ENCODE data around the gene NUP153.

Gene NUP153

GRCh38 chr6:17628873-17629272 lies 77.9 kb downstream of the NUP153 start:
- Histone ChIP-seq H3K27me3 (ENCODE audit: insufficient read depth, low read depth, severe bottlenecking) (no peaks in the 10 kb centered on the region), H3K9me3 (ENCODE audit: severe bottlenecking) (no peaks in the 10 kb centered on the region), H3K4me3 (ENCODE audit: low read depth, low read length) (no peak overlapping the region), H3K27ac (no peak overlapping the region), H3K36me3 (peaks cover 98% of the 10 kb centered on the region)
- DNase-seq, result no peak
- TF ChIP-seq, protein P1, sequence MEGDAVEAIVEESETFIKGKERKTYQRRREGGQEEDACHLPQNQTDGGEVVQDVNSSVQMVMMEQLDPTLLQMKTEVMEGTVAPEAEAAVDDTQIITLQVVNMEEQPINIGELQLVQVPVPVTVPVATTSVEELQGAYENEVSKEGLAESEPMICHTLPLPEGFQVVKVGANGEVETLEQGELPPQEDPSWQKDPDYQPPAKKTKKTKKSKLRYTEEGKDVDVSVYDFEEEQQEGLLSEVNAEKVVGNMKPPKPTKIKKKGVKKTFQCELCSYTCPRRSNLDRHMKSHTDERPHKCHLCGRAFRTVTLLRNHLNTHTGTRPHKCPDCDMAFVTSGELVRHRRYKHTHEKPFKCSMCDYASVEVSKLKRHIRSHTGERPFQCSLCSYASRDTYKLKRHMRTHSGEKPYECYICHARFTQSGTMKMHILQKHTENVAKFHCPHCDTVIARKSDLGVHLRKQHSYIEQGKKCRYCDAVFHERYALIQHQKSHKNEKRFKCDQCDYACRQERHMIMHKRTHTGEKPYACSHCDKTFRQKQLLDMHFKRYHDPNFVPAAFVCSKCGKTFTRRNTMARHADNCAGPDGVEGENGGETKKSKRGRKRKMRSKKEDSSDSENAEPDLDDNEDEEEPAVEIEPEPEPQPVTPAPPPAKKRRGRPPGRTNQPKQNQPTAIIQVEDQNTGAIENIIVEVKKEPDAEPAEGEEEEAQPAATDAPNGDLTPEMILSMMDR (IDR thresholded peaks at IDR 0.05; ENCODE audit: low read depth, low read length), result no peak

DNA sequence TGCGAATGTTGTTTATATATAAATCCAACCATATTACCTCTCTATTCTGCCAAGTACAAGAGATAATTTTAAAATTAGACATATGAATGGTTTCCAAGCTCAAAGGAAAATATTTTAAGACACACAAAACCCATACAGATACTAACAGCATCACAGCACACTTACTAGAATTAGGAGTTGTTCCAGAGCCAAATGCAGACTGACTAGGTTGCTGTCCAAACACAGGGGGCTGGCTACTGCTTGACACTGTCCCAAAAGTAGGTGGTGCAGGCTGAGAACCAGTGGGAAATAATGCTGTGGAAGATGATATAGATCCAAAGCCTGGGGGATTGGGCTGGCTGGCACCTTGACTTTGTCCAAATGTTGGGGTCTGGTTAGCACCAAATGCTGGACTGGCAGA lies 82.3 kb downstream of the NUP153 start:
- no peaks in the 10 kb centered on the region for H3K27me3 ChIP-seq (ENCODE audit: insufficient read depth, low read depth, severe bottlenecking)
- no peak for DNase-seq
- H3K9me3 ChIP-seq (ENCODE audit: severe bottlenecking), result no peaks in the 10 kb centered on the region
- H3K36me3 ChIP-seq, result peaks cover 93% of the 10 kb centered on the region
- no peak overlapping the region for H3K4me3 ChIP-seq (ENCODE audit: low read depth, low read length)
- TF ChIP-seq, protein P1 (IDR thresholded peaks at IDR 0.05; ENCODE audit: low read depth, low read length), result no peak
- no peak overlapping the region for H3K27ac ChIP-seq

DNA sequence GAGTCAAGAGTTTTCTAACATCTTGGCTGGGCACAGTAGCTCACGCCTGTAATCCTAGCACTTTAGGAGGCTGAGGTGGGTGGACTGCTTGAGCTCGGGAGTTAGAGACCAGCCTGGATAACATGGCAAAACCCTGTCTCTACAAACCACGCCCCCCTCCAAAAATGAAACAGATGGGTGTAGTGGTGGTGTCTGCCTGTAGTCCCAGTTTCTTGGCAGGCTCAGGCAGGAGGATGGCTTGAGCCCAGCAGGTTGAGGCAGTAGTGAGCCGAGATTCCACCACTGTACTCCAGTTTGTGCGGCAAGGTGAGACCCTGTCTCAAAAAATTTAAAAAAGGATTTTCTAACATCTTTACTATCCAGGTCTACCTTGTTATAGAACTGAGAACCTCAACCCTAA lies 84.6 kb downstream of the NUP153 start:
- DNase-seq, result no peak
- Histone ChIP-seq H3K27ac (no peak overlapping the region), H3K36me3 (peaks cover 89% of the 10 kb centered on the region), H3K9me3 (ENCODE audit: severe bottlenecking) (no peaks in the 10 kb centered on the region), H3K4me3 (ENCODE audit: low read depth, low read length) (no peak overlapping the region), H3K27me3 (ENCODE audit: insufficient read depth, low read depth, severe bottlenecking) (no peaks in the 10 kb centered on the region)
- TF ChIP-seq, protein P1 (IDR thresholded peaks at IDR 0.05; ENCODE audit: low read depth, low read length), result no peak

DNA sequence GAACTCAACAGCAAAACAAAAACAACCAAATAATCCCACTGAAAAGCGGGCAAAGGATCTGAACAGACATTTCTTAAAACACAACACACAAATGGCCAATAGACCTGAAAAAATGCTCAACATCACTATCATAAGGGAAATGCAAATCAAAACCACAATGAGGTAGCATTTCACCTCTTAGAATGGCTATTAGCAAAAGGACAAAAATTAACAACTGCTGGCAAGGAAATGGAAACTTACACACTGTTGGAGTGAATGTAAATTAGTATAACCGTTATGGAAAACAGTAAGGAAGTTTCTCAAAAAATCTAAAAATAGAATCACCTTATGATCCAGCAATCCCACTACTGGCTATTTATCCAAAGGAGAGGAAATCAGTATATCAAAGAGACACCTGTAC lies 85.7 kb downstream of the NUP153 start:
- Histone ChIP-seq H3K9me3 (ENCODE audit: severe bottlenecking) (no peaks in the 10 kb centered on the region), H3K27ac (no peak overlapping the region), H3K4me3 (ENCODE audit: low read depth, low read length) (no peak overlapping the region), H3K36me3 (peaks cover 88% of the 10 kb centered on the region), H3K27me3 (ENCODE audit: insufficient read depth, low read depth, severe bottlenecking) (no peaks in the 10 kb centered on the region)
- TF ChIP-seq, protein P1 (IDR thresholded peaks at IDR 0.05; ENCODE audit: low read depth, low read length), result no peak
- DNase-seq, result no peak

DNA sequence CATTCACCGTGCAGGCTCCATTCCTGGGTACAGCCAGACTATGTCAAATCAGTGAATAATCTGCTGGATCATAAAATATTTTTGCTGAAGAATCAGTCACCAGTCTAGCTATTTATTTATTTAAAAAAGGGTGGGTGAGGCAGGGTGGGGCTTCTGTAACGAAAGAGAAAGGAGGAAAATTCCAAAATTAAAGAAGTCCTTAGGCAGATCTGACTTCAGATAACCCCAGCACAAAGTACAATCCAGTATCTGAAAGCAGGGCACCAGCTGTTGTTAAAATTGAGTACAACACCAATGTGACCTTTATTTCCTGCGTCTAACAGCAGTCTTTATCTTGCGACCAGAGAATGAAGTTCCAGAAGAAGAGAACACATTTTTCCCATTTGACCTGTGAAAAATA lies 90.9 kb downstream of the NUP153 start:
- no peak for DNase-seq
- Histone ChIP-seq H3K9me3 (ENCODE audit: severe bottlenecking) (no peaks in the 10 kb centered on the region), H3K4me3 (ENCODE audit: low read depth, low read length) (no peak overlapping the region), H3K27ac (no peak overlapping the region), H3K27me3 (ENCODE audit: insufficient read depth, low read depth, severe bottlenecking) (no peaks in the 10 kb centered on the region), H3K36me3 (peaks cover 63% of the 10 kb centered on the region)
- TF ChIP-seq, protein P1 (IDR thresholded peaks at IDR 0.05; ENCODE audit: low read depth, low read length), result no peak

GRCh38 chr6:17612048-17612447 lies 94.7 kb downstream of the NUP153 start:
- no peak overlapping the region for H3K4me3 ChIP-seq (ENCODE audit: low read depth, low read length)
- TF ChIP-seq, protein P1 (IDR thresholded peaks at IDR 0.05; ENCODE audit: low read depth, low read length), result no peak
- H3K36me3 ChIP-seq, result peaks cover 47% of the 10 kb centered on the region

More at GRCh38 chr6:17612048-17612447, 94.7 kb downstream of the NUP153 start:
- Histone ChIP-seq H3K27ac (no peak overlapping the region), H3K27me3 (ENCODE audit: insufficient read depth, low read depth, severe bottlenecking) (no peaks in the 10 kb centered on the region), H3K9me3 (ENCODE audit: severe bottlenecking) (no peaks in the 10 kb centered on the region)
- no peak for DNase-seq
